Measurements from ENCODE around the gene PRM1. TPM values are rescaled to one million over a fixed set of nuclear protein-coding genes. Genes with fewer than 3 reads are reported as not detected.

Gene PRM1
- total RNA-seq, 1 experiment from 2014 or later: not detected

DNA sequence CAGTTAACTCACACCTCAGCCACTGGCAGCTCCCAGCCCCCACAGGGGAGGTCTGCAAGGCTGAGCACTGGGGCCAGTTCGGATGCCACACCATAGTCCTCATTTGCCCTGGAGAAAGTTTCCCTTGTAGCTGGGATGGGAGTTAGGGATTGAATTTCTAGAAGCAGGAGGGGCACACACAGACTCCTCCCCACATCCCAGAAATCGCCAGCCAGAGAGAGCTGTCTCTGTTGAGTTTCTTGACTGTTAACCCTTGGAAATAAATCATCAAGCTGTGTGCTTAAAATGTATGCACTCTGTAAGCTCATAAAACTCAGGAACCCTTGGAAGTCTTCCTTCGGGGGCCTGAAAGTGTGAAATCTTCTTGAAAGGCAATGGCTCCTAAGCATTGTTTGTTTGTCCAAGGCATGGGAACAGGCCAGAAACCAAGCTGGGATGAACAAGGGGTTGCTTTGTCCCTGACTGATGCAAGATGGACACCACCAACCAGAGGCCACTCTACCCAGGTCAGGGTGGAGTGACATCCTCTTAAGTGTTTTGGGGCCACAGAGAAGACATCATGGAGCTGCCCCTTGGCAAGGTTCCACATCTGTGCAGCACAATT is 7.3 kb downstream of the PRM1 start:
- Histone ChIP-seq H2AFZ (ENCODE audit: low read length) (no peak overlapping the region), H3K23ac (ENCODE audit: insufficient read length, low read depth, low read length) (no peak overlapping the region), H3K79me2 (ENCODE audit: insufficient read depth, low read length) (no peaks in the 10 kb centered on the region), H2BK15ac (ENCODE audit: low read depth, low read length) (no peak overlapping the region; the same call in 1 of the 2 replicates), H4K8ac (replicated peaks; ENCODE audit: insufficient read length, low read depth, low read length) (no peak overlapping the region), H3K56ac (ENCODE audit: insufficient read length, low read depth, low read length) (no peak overlapping the region), H3K14ac (ENCODE audit: insufficient read depth, low read length) (no peak overlapping the region), H3T11ph (ENCODE audit: low read length) (no peak overlapping the region), H3K4me2 (ENCODE audit: insufficient read depth, insufficient read length, low read length) (no peak overlapping the region), H3K4ac (ENCODE audit: low read depth, low read length) (no peak overlapping the region), H2BK12ac (ENCODE audit: insufficient read length, low read depth, low read length) (no peak overlapping the region), H4K20me1 (ENCODE audit: control insufficient read depth, insufficient read depth, insufficient read length) (no peaks in the 10 kb centered on the region), H3K4me1 (ENCODE audit: insufficient read depth, low read length) (no peaks in the 10 kb centered on the region), H3K23me2 (ENCODE audit: insufficient read length, low read depth, low read length, poor library complexity, severe bottlenecking) (no peaks in the 10 kb centered on the region), H4K5ac (ENCODE audit: insufficient read length, low read depth, low read length) (no peak overlapping the region), H2BK120ac (ENCODE audit: low read depth, low read length, poor library complexity, severe bottlenecking) (no peak overlapping the region), H2BK20ac (ENCODE audit: low read depth, low read length, poor library complexity, severe bottlenecking) (no peak overlapping the region), H3K18ac (ENCODE audit: insufficient read length, low read depth, low read length) (no peak overlapping the region), H3K9me3 (ENCODE audit: control insufficient read depth, low read depth, low read length) (no peaks in the 10 kb centered on the region), H3K79me1 (ENCODE audit: insufficient read depth, low read depth, low read length, poor library complexity, severe bottlenecking) (no peaks in the 10 kb centered on the region), H2BK5ac (ENCODE audit: insufficient read length, low read length) (no peak overlapping the region), H3K27me3 (ENCODE audit: insufficient read depth, low read length) (no peaks in the 10 kb centered on the region), H3K9ac (ENCODE audit: extremely low read depth, insufficient read length, low read length) (no peak overlapping the region), H2AK5ac (ENCODE audit: insufficient read length, low read length) (no peak overlapping the region), H4K91ac (ENCODE audit: insufficient read length, low read depth, low read length) (no peak overlapping the region), H3K27ac (ENCODE audit: insufficient read length, low read depth, low read length) (no peak overlapping the region)
- H3K9me3 Mint-ChIP-seq: peaks cover 0 to 7% of the 10 kb centered on the region in 2 experiments; a peak in 3 of 5 replicates
- H3K4me1 Mint-ChIP-seq: peaks cover 6 to 10% of the 10 kb centered on the region in 2 experiments
- H3K4me3 Mint-ChIP-seq: no peak overlapping the region
- no peaks in the 10 kb centered on the region for H3K36me3 Mint-ChIP-seq (ENCODE audit: insufficient read depth in 1 of 3, low read depth in 3 of 3)
- no CpG with 5 or more reads among the region's 3 CpGs for WGBS (ENCODE audit: extremely low coverage, insufficient read length, low lambda C conversion rate)
- TF ChIP-seq, protein P1, sequence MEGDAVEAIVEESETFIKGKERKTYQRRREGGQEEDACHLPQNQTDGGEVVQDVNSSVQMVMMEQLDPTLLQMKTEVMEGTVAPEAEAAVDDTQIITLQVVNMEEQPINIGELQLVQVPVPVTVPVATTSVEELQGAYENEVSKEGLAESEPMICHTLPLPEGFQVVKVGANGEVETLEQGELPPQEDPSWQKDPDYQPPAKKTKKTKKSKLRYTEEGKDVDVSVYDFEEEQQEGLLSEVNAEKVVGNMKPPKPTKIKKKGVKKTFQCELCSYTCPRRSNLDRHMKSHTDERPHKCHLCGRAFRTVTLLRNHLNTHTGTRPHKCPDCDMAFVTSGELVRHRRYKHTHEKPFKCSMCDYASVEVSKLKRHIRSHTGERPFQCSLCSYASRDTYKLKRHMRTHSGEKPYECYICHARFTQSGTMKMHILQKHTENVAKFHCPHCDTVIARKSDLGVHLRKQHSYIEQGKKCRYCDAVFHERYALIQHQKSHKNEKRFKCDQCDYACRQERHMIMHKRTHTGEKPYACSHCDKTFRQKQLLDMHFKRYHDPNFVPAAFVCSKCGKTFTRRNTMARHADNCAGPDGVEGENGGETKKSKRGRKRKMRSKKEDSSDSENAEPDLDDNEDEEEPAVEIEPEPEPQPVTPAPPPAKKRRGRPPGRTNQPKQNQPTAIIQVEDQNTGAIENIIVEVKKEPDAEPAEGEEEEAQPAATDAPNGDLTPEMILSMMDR (conservative IDR thresholded peaks at IDR 0.05): no peak
- DNase-seq: no peak
- no peak overlapping the region for H3K27ac Mint-ChIP-seq
- H3K27me3 Mint-ChIP-seq (ENCODE audit: low read depth): peaks cover 2% of the 10 kb centered on the region

All from H9 (cell line).